Osteocyte (in vitro differentiated cells): ENCODE measurements around the gene NEUROG1. TPM values are rescaled to one million over a fixed set of nuclear protein-coding genes. Genes with fewer than 3 reads are reported as not detected.
"Not testable (repeated sequence)": the region's sequence is repeated elsewhere in the genome, so short reads cannot be mapped to it uniquely, and the experiment has no call there.

Experiments
- DNase-seq: peaks from one replicate; pipeline ENCODE4 v3.0.0; 2021; ENCODE audit warnings: mixed read lengths; ENCODE audit not compliant: unreplicated experiment; ENCODE audit errors: extremely low spot score
- H3K27ac Mint-ChIP-seq: one replicate; pipeline ENCODE4 v1.8.0; 2021; ENCODE audit warnings: mild to moderate bottlenecking, mixed read lengths; ENCODE audit not compliant: unreplicated experiment
- H3K27me3 Mint-ChIP-seq: one replicate; pipeline ENCODE4 v1.8.0; 2021; ENCODE audit warnings: mixed read lengths; ENCODE audit not compliant: unreplicated experiment
- H3K36me3 Mint-ChIP-seq: one replicate; pipeline ENCODE4 v1.8.0; 2021; ENCODE audit warnings: mixed read lengths; ENCODE audit not compliant: unreplicated experiment
- H3K4me1 Mint-ChIP-seq: one replicate; pipeline ENCODE4 v1.8.0; 2021; ENCODE audit warnings: mixed read lengths; ENCODE audit not compliant: unreplicated experiment
- H3K4me3 Mint-ChIP-seq: one replicate; pipeline ENCODE4 v1.8.0; 2021; ENCODE audit warnings: mild to moderate bottlenecking, moderate library complexity, mixed read lengths; ENCODE audit not compliant: unreplicated experiment
- H3K9me3 Mint-ChIP-seq: one replicate; pipeline ENCODE4 v1.8.0; 2021; ENCODE audit warnings: mixed read lengths; ENCODE audit not compliant: unreplicated experiment
- total RNA-seq: library from RNA; stranded (reverse); gene quantifications from 2 replicates; pipeline ENCODE4 v1.2.1, GENCODE V29; 2021
- TF ChIP-seq, protein P1 (sequence below): fragments of 200-600 bp; sonication (generic); IDR thresholded peaks from 2 replicates; pipeline ENCODE4 v1.5.0; 2021; ENCODE audit warnings: antibody characterized with exemption, mild to moderate bottlenecking, moderate library complexity

The NEUROG1 gene
- total RNA-seq, 1 donor from 2014 or later = not detected

GRCh38 chr5:135537271-135537670 lies 1.5 kb upstream of the NEUROG1 start:
- Mint-ChIP-seq H3K27ac (no peak overlapping the region), H3K4me3 (no peak overlapping the region), H3K27me3 (peaks cover 94% of the 10 kb centered on the region), H3K36me3 (no peaks in the 10 kb centered on the region), H3K9me3 (peaks cover 4% of the 10 kb centered on the region), H3K4me1 (peaks cover 8% of the 10 kb centered on the region)
- TF ChIP-seq, protein P1, sequence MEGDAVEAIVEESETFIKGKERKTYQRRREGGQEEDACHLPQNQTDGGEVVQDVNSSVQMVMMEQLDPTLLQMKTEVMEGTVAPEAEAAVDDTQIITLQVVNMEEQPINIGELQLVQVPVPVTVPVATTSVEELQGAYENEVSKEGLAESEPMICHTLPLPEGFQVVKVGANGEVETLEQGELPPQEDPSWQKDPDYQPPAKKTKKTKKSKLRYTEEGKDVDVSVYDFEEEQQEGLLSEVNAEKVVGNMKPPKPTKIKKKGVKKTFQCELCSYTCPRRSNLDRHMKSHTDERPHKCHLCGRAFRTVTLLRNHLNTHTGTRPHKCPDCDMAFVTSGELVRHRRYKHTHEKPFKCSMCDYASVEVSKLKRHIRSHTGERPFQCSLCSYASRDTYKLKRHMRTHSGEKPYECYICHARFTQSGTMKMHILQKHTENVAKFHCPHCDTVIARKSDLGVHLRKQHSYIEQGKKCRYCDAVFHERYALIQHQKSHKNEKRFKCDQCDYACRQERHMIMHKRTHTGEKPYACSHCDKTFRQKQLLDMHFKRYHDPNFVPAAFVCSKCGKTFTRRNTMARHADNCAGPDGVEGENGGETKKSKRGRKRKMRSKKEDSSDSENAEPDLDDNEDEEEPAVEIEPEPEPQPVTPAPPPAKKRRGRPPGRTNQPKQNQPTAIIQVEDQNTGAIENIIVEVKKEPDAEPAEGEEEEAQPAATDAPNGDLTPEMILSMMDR = no peak
- DNase-seq = peak; percentile 72

DNA sequence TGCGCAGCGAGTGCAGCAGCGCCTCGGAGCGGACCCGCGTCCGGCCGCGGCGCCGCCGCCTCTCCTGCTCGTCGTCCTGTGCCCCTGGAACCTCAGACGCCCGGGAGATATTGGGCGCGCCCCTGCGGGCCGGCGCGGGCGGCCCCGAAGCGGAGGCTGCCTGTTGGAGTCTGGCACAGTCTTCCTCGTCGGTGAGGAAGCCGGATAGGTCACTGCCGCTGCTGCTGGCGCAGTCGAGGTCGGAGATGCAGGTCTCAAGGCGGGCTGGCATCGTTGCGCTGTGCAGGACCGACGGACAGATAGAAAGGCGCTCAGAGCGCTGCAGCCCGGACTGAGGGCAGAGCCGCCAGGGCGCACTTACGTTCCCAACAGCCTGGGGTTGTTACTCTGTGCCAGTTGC lies 344 bp downstream of the NEUROG1 start:
- Mint-ChIP-seq H3K4me1 (peaks cover 8% of the 10 kb centered on the region), H3K4me3 (no peak overlapping the region), H3K27ac (no peak overlapping the region), H3K27me3 (peaks cover 94% of the 10 kb centered on the region), H3K9me3 (peaks cover 4% of the 10 kb centered on the region), H3K36me3 (no peaks in the 10 kb centered on the region)
- DNase-seq = no peak
- TF ChIP-seq, protein P1 = no peak

DNA sequence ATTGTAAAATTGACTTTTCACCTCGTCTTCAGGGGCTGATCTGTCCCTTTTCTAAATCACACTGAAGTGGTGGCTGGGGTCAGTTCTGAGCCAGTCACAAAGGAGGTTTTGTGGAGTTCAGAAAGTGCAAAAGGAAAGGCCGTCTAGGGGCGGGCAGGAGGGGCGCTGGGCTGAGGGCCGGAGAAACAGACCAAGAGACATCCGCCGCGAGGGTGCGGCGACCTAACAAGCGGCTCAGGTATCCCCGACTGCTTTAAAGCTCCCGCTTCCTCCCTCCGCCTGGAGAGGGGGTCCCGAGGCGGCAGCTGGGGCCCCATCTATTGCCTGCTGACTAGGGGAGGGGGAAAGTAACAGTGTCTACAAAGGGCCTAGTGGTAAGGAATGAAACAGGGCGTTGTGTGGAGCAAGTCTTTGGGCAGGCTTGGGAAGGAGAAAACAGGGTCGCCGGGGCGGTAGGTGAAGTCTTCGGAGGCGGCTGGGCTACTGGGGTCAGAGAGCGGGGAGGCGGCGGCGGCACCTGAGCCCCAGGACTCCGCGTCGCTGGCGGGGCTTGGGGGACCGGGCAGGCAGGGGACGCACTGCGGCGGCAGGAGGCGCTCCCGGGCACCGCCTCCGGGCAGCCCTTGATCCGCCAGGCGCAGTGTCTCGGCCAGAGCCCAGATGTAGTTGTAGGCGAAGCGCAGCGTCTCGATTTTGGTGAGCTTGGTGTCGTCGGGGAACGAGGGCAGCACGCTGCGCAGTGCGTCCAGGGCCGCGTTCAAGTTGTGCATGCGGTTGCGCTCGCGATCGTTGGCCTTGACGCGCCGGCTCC lies 950 bp downstream of the NEUROG1 start:
- Mint-ChIP-seq H3K27me3 (peaks cover 94% of the 10 kb centered on the region), H3K4me1 (peaks cover 8% of the 10 kb centered on the region), H3K36me3 (no peaks in the 10 kb centered on the region), H3K9me3 (peaks cover 4% of the 10 kb centered on the region), H3K4me3 (no peak overlapping the region), H3K27ac (no peak overlapping the region)
- peak; percentile 75 for DNase-seq
- TF ChIP-seq, protein P1 = no peak

GRCh38 chr5:135533794-135534193 lies 2.0 kb downstream of the NEUROG1 start:
- no peaks in the 10 kb centered on the region for H3K36me3 Mint-ChIP-seq
- DNase-seq = no peak

DNA sequence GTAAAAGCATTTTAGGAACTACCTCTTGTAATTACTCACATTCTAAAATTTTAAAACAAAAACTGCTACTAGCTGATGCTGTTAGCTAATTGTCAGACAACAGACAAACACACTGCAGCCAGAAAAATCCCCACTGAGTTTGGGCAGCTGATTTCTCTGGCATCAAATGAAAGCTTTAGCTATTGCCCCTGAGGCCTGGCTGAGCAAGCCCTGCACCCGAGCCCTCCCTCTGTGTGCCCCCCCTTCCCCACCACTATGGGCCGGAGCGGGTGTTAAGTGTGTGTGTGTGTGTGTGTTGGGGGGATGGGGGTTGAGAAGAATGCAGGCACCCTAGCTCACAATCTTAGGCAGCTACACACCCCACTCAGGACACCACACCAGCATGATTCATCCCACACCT lies 2.4 kb downstream of the NEUROG1 start:
- no peak overlapping the region for H3K4me3 Mint-ChIP-seq
- no peak for DNase-seq
- H3K27me3 Mint-ChIP-seq = peaks cover 88% of the 10 kb centered on the region
- peaks cover 4% of the 10 kb centered on the region for H3K9me3 Mint-ChIP-seq
- H3K4me1 Mint-ChIP-seq = peaks cover 8% of the 10 kb centered on the region
- no peaks in the 10 kb centered on the region for H3K36me3 Mint-ChIP-seq
- TF ChIP-seq, protein P1 = no peak
- H3K27ac Mint-ChIP-seq = no peak overlapping the region

More at GRCh38 chr5:135533794-135534193, 2.0 kb downstream of the NEUROG1 start:
- Mint-ChIP-seq H3K4me3 (no peak overlapping the region), H3K27ac (no peak overlapping the region), H3K9me3 (peaks cover 4% of the 10 kb centered on the region), H3K4me1 (peaks cover 8% of the 10 kb centered on the region), H3K27me3 (peaks cover 92% of the 10 kb centered on the region)
- TF ChIP-seq, protein P1 = no peak

GRCh38 chr5:135529576-135529975 lies 6.2 kb downstream of the NEUROG1 start:
- peak; percentile 6 for DNase-seq
- not testable (repeated sequence) for H3K9me3 Mint-ChIP-seq, H3K36me3 Mint-ChIP-seq, H3K4me1 Mint-ChIP-seq, H3K27ac Mint-ChIP-seq, H3K4me3 Mint-ChIP-seq
- peaks cover 89% of the 10 kb centered on the region for H3K27me3 Mint-ChIP-seq
